Muscle layer of colon (tissue), 2 donors: ENCODE results near the gene COL15A1.
"Not testable (repeated sequence)": the region's sequence is repeated elsewhere in the genome, so short reads cannot be mapped to it uniquely, and the experiment has no call there.

Experiments
- H3K27ac ChIP-seq: one replicate; pipeline ENCODE4 v1.7.0; 2013; ENCODE audit warnings: low read depth, mild to moderate bottlenecking, low read length, moderate library complexity
- H3K27me3 ChIP-seq, 2 donors: one replicate each; pipeline ENCODE4 v1.7.0; 2013; ENCODE audit warnings: low read length in 2 of 2, mild to moderate bottlenecking in 2 of 2; ENCODE audit not compliant: insufficient read depth in 2 of 2, control insufficient read depth in 1 of 2
- H3K36me3 ChIP-seq: one replicate; pipeline ENCODE4 v1.7.0; 2013; ENCODE audit warnings: mild to moderate bottlenecking, low read length; ENCODE audit not compliant: insufficient read depth
- H3K4me1 ChIP-seq: one replicate; pipeline ENCODE4 v1.7.0; 2013; ENCODE audit warnings: mild to moderate bottlenecking, low read length; ENCODE audit not compliant: insufficient read depth
- H3K4me3 ChIP-seq, 2 donors: one replicate each; pipeline ENCODE4 v1.7.0; 2013; ENCODE audit warnings: low read length in 2 of 2, low read depth in 1 of 2, mild to moderate bottlenecking in 1 of 2, moderate library complexity in 1 of 2
- H3K9ac ChIP-seq: one replicate; pipeline ENCODE4 v1.7.0; 2013; ENCODE audit warnings: low read length
- H3K9me3 ChIP-seq: one replicate; pipeline ENCODE4 v1.7.0; 2013; ENCODE audit warnings: mild to moderate bottlenecking, low read length
- donor health status: abdominal sarcoma.
- donor health status: Adenocarcinoma of cecum.

COL15A1 gene

DNA sequence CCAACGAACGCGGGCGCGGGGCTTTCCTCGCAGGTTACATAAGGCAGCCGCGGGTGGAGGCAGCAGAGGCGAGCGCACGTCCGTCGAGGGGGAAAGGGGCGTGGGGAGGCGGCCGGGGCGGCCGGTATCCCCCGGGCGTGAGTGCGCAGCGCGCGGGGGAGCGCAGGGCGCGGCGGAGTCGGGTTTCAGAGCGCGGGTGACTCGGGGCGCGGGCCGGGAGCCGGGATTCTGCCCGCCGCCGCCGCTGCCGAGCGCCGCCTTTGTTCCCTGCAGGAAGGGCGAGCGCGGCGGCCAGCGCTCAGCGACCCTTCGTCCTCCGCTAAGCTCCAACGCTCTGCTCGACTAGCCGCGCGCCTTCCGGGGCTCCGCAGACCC, at the start of gene COL15A1:
TSS of gene COL15A1 (plus strand) at position 226 of the 375 bp plus-strand sequence. CDS start 155 bp downstream, outside the sequence.
- H3K4me3 ChIP-seq, result peak within 1 kb of the TSS; percentile 80 to 81
- peaks cover 35% of the 10 kb centered on the region for H3K4me1 ChIP-seq
- H3K27ac ChIP-seq, result peak within 1 kb of the TSS; percentile 96
- H3K9me3 ChIP-seq, result no peaks in the 10 kb centered on the region
- H3K9ac ChIP-seq, result peak within 1 kb of the TSS; percentile 51
- no peaks in the 10 kb centered on the region for H3K36me3 ChIP-seq
- no peaks in the 10 kb centered on the region for H3K27me3 ChIP-seq

DNA sequence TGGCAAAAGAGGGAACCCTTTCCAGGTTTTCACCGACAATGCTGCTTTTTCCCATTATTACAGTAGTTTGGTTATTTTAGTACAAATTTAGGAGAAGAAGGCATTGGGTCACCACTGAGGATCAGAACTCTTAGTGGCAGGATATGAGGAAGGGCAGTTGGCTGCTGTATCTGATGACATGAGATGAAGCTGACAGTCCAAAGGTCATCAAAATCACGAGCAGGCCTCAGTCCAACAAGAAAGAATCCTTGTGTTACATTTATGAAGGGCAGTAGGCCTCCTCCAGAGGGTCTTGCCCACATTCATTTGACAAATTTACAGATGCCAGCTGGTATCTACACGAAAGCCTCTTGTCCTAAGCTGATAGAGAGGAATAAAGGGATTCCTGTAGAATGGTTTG, 49.5 kb upstream of the COL15A1 start:
- Histone ChIP-seq H3K36me3 (no peaks in the 10 kb centered on the region), H3K9me3 (no peaks in the 10 kb centered on the region), H3K9ac (no peak overlapping the region), H3K4me3 (no peak overlapping the region), H3K27ac (no peak overlapping the region), H3K4me1 (no peaks in the 10 kb centered on the region), H3K27me3 (no peaks in the 10 kb centered on the region)

DNA sequence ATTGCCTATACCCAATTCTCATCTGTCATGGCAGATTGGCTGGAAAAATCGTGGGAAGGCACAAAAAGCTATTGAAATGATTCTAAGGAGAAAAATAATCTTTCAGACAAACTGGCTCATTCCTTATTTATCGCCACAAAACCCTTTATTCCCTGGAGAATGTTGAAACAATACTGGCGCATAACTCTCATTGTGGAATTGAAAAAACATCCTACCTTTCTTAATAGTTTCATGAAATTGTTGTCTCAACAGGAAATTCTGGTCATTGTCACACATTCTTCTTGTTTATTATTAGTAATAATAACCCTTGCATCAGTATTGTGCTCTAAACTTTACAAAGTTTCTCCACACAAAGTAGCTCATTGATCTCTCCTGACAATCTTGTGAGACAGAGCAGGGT, 48.9 kb upstream of the COL15A1 start:
- Histone ChIP-seq H3K9ac (no peak overlapping the region), H3K27ac (no peak overlapping the region), H3K27me3 (no peaks in the 10 kb centered on the region), H3K9me3 (no peaks in the 10 kb centered on the region), H3K4me1 (no peaks in the 10 kb centered on the region), H3K4me3 (no peak overlapping the region), H3K36me3 (no peaks in the 10 kb centered on the region)

DNA sequence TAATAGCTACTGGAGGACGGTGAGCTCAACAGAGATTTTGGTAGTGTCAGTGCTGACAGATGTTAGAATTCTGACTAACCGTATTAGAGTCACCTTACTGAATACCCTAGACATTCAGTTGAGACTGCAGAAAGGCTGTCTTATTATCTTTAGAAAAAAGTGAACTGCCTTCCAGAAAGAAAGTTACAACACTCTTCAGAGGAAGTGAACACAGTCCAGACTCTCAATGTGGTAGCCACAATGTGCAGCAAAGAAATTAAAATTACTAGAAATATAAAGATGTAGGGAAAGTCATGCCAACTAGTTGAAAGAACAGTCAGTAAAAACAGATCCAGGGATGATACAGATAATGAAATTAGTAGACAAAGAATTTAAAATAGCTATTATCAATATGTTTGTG, 47.1 kb upstream of the COL15A1 start:
- Histone ChIP-seq H3K4me1 (no peaks in the 10 kb centered on the region), H3K4me3 (no peak overlapping the region), H3K27me3 (no peaks in the 10 kb centered on the region), H3K27ac (no peak overlapping the region), H3K9me3 (no peaks in the 10 kb centered on the region), H3K36me3 (no peaks in the 10 kb centered on the region), H3K9ac (no peak overlapping the region)

DNA sequence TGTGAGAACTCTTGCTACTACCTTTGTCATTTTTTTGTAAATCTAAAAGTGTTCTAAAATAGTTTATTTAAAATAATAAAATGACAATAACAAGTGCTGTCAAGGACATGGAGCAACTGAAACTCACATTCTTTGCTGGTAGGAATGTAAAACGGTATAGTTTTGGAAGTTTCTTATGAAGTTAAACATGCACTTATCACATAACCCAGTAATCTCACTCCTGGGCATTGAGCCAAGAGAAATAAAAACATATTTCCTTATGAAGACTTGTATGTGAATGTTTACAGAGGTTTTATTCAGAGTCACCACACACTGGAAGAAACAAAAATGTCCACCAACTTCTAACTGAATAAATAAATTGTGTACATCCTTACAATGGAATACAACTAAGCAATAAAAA, 46.0 kb upstream of the COL15A1 start:
- H3K9ac ChIP-seq, result no peak overlapping the region
- H3K9me3 ChIP-seq, result no peaks in the 10 kb centered on the region
- no peak overlapping the region for H3K27ac ChIP-seq
- H3K4me3 ChIP-seq, result no peak overlapping the region
- no peaks in the 10 kb centered on the region for H3K4me1 ChIP-seq
- no peaks in the 10 kb centered on the region for H3K36me3 ChIP-seq
- H3K27me3 ChIP-seq, result no peaks in the 10 kb centered on the region

DNA sequence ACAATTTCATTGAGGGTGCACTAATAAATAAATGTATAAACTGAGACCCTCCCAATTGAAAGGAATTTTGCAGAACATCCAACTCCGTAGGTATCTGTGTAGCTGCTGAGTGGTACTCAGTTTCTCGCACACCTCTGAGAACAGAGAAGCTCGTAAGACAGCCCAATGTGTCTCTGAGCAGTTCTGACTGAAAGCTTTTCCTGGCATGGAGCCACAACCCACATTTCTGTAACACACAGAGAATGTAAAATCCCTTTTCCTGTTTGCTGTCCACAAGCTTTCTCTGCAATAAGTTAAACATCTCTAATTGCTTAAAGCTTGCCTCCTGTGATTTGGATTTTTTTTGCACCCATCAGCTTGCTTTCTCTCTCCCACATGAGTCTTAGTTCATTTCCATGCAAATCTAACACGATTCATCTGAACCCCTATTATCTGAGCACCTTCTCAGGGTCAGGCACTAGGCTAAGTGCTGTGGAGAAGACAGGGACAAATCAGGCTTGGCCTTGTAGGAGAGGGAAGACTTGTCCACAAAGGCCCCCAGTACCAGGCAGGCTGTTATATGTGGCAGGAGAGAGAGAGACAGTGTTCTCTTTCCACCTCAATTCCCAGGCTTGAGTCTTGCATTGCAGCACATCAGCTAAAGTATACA, 44.2 kb upstream of the COL15A1 start:
- Histone ChIP-seq H3K36me3 (no peaks in the 10 kb centered on the region), H3K9ac (no peak overlapping the region), H3K27ac (no peak overlapping the region)

DNA sequence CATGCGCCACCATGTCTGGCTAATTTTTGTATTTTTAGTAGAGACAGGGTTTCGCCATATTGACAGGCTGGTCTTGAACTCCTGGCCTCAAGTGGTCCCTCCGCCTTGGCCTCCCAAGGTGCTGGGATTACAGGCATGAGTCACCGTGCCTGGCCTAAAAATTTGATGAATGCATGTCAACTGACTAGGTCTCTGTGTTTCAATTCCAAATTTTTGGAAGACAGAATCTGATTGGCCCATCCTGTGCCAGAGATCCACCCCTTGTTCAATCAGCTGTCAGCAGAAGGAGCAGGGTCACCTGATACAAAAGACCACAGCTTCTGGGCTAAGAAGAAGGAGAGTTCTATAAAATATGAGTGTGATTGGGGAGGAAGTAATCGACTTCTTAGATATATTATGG, 43.5 kb upstream of the COL15A1 start:
- no peaks in the 10 kb centered on the region for H3K9me3 ChIP-seq
- H3K36me3 ChIP-seq, result no peaks in the 10 kb centered on the region
- H3K9ac ChIP-seq, result no peak overlapping the region
- H3K4me3 ChIP-seq, result no peak overlapping the region
- H3K27ac ChIP-seq, result no peak overlapping the region
- no peaks in the 10 kb centered on the region for H3K27me3 ChIP-seq
- no peaks in the 10 kb centered on the region for H3K4me1 ChIP-seq

More for the DNA sequence above, 44.2 kb upstream of the COL15A1 start:
- H3K4me3 ChIP-seq, result no peak overlapping the region
- no peaks in the 10 kb centered on the region for H3K4me1 ChIP-seq
- H3K9me3 ChIP-seq, result no peaks in the 10 kb centered on the region
- H3K27me3 ChIP-seq, result no peaks in the 10 kb centered on the region

DNA sequence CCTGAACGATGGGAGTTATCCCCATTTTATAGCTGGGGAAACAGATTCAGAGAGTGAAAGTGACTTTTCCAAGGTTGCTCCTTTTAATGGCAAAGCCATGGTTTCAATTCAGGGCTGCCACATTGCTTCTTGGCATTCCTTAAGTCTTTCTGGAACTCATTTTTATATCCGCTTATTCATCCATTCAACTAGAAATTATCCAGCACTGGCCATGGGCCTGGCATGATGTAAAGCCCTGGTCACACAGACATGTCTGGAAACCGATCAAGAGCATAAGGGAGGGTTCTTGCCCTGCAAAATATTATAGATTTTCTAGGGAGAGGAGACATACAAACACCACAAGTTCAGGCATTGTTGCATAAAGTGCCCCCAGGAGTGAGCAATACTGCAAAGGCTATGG, 43.0 kb upstream of the COL15A1 start:
- Histone ChIP-seq H3K9ac (no peak overlapping the region), H3K36me3 (no peaks in the 10 kb centered on the region), H3K27me3 (no peaks in the 10 kb centered on the region), H3K4me1 (no peaks in the 10 kb centered on the region), H3K27ac (no peak overlapping the region), H3K4me3 (no peak overlapping the region), H3K9me3 (no peaks in the 10 kb centered on the region)

DNA sequence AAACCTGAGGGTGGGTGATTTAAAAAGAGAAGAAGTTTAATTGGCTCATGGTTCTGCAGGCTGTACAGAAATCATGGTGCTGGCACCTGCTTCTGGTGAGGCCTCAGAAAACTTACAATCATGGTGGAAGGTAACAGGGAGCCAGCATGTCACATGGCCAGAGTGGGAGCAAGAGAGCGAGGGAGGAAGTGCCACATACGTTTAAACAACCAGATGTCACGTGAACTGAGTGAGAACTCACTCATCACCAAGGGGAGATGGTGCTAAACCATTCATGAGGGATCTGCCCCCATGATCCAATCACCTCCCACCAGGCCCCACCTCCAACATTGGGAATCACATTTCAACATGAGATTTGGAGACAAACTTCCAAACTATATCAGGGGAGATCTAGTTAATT, 41.9 kb upstream of the COL15A1 start:
- H3K27ac ChIP-seq, H3K4me1 ChIP-seq, H3K9ac ChIP-seq, H3K4me3 ChIP-seq, H3K36me3 ChIP-seq, H3K9me3 ChIP-seq, H3K27me3 ChIP-seq: not testable (repeated sequence)

DNA sequence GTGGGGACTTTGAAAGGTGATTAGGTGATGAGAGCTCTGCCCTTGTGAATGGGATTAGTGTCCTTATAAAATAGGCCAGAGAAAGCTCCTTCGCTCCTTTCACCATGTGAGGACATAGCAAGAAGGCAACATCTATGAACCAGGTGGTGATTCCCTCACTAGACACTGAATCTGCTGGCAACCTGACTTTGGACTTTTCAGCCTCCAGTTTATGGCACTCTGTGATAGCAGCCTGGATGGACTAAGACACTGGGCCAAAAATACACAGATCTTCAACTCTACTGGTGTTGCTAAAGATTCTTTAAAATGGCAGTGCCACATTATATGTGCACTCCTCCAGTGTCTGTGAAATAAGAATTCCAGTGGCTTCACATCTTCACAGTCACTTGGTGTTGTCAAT, 41.2 kb upstream of the COL15A1 start:
- Histone ChIP-seq H3K27ac (no peak overlapping the region), H3K4me1 (no peaks in the 10 kb centered on the region), H3K36me3 (no peaks in the 10 kb centered on the region)

DNA sequence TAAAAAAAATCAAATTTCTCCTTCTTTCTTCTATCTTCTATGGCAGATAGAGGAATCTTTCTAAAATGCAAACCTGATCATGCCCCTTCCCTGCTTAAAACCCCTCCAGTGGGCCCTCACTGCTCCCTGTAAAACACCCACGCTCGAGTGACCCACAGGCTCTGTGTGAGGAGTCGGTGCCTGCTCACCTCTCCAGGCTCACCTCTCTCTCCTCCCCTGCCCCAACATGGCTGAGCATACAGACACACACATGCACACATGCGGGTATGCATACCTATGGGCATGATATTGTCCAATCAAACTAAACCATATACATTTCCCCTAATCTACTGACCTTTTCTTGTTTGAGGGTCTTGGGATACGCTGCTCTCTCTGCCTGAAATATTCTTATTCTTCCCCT, 40.8 kb upstream of the COL15A1 start:
- Histone ChIP-seq H3K9me3 (no peaks in the 10 kb centered on the region), H3K4me3 (no peak overlapping the region), H3K9ac (no peak overlapping the region), H3K27me3 (no peaks in the 10 kb centered on the region), H3K4me1 (peaks cover under 1% of the 10 kb centered on the region), H3K36me3 (no peaks in the 10 kb centered on the region), H3K27ac (no peak overlapping the region)

More for the DNA sequence above, 41.2 kb upstream of the COL15A1 start:
- Histone ChIP-seq H3K9ac (no peak overlapping the region), H3K27me3 (no peaks in the 10 kb centered on the region), H3K4me3 (no peak overlapping the region), H3K9me3 (no peaks in the 10 kb centered on the region)

DNA sequence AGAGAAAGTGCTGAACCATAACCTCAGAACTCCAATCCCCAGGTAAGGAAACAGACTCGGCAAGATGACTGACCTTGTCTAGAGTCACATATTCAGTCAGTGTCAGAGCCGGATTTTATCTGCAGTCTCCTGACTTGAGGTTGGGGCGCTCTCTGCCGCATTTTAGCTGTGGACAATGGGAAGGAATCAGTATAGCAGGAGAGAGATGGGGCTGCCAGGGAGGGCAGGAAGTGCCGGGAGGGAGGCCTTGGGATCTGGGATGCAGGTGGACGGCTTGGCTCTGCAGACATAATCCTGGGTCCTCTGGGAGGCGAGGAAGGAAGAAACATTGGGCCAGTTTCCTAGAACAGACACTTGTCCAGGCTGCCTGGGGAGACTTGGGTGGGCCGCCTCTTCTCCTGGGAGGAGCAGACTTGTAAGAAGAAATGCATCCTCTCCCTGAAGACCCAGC, 39.7 kb upstream of the COL15A1 start:
- Histone ChIP-seq H3K9me3 (no peaks in the 10 kb centered on the region), H3K36me3 (no peaks in the 10 kb centered on the region), H3K4me1 (peaks cover 9% of the 10 kb centered on the region), H3K27me3 (no peaks in the 10 kb centered on the region), H3K9ac (no peak overlapping the region), H3K27ac (no peak overlapping the region), H3K4me3 (no peak overlapping the region)
